MM.1S (cell line): ENCODE data around the gene KCNH2.

Experiments used
- EZH2 ChIP-seq: fragments of 300-600 bp; sonication (generic); optimal IDR thresholded peaks from 2 replicates; pipeline ENCODE3; 2017; ENCODE audit warnings: low read depth, mild to moderate bottlenecking, antibody characterized with exemption, low read length, mixed read lengths
- TF ChIP-seq, protein P1 (sequence below): fragments of 300-600 bp; sonication (generic); IDR thresholded peaks from 2 replicates; pipeline ENCODE4 v1.5.1; 2016; ENCODE audit warnings: antibody characterized with exemption, low read length, mixed read lengths

DNA sequence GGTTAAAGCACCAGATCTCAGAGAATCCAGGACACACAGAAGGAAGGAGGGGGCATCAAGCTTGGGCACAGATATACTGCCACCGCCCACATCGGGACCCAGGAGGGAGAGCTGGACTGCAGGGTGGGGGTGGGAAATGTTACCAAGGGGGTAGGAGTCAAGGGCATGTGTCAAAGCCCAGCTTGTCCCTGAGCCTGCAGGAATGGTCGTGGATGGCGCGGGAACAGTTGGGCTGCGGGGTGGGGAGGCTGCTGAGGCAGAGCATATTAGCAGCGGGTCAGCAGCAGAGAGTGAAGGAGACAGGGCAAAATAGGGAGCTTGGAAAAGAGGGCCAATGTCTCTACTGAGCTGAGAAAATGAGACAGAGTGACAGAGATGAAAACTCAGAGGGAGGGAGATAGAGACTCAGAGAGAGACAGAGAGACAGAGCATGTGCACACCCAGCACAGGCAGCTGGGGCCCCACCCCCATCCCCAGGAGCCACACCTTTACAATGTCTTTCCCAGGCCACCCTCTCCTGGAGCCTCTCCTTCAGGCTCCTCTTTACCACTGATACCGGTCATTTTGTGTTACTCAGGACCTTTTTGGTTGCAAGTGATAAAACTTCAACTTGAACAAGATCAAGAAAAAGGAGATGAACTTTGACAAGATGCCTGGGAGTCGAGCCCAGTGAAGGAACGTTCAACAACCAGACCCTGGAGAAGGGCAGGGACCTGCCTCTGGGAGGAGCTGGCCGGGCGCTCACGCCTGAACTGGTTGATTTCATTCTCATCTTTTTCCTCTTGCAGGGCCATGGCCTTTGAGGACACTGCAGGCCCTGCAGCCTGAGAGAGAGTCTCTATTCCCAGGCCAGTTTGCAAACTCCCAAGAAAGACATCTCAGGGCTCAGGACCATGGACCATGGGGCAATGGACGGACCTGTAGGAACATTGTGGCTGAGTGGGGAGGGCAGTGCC, 75.8 kb downstream of the KCNH2 start:
- TF ChIP-seq EZH2 = no peak
- TF ChIP-seq, protein P1, sequence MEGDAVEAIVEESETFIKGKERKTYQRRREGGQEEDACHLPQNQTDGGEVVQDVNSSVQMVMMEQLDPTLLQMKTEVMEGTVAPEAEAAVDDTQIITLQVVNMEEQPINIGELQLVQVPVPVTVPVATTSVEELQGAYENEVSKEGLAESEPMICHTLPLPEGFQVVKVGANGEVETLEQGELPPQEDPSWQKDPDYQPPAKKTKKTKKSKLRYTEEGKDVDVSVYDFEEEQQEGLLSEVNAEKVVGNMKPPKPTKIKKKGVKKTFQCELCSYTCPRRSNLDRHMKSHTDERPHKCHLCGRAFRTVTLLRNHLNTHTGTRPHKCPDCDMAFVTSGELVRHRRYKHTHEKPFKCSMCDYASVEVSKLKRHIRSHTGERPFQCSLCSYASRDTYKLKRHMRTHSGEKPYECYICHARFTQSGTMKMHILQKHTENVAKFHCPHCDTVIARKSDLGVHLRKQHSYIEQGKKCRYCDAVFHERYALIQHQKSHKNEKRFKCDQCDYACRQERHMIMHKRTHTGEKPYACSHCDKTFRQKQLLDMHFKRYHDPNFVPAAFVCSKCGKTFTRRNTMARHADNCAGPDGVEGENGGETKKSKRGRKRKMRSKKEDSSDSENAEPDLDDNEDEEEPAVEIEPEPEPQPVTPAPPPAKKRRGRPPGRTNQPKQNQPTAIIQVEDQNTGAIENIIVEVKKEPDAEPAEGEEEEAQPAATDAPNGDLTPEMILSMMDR = no peak
